GM12801 (cell line): ENCODE data around the gene CBX4.

Source experiments
- TF ChIP-seq, protein P1 (sequence below): IDR thresholded peaks from one replicate; pipeline ENCODE4 v1.5.1; 2011; ENCODE audit warnings: control low read depth; ENCODE audit not compliant: insufficient read length; ENCODE audit errors: extremely low read depth

The CBX4 gene

DNA sequence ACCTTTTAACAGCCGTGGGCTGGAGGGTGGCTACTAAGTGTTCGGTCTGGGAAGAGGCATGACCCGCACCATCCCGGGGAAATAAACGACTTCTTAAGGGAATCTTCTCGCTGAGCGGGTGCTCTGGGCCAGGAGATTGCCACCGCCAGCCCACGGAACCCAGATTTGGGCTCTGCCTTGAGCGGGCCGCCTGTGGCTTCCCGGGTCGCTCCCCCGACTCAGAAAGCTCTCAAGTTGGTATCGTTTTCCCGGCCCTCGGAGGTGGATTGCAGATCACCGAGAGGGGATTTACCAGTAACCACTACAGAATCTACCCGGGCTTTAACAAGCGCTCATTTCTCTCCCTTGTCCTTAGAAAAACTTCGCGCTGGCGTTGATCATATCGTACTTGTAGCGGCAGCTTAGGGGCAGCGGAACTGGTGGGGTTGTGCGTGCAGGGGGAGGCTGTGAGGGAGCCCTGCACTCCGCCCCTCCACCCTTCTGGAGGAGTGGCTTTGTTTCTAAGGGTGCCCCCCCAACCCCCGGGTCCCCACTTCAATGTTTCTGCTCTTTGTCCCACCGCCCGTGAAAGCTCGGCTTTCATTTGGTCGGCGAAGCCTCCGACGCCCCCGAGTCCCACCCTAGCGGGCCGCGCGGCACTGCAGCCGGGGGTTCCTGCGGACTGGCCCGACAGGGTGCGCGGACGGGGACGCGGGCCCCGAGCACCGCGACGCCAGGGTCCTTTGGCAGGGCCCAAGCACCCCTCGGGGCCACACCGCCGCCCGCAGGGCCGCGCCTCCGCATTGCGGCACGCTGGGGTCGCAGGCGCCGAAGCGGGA lies 3.6 kb upstream of the CBX4 start:
- TF ChIP-seq, protein P1, sequence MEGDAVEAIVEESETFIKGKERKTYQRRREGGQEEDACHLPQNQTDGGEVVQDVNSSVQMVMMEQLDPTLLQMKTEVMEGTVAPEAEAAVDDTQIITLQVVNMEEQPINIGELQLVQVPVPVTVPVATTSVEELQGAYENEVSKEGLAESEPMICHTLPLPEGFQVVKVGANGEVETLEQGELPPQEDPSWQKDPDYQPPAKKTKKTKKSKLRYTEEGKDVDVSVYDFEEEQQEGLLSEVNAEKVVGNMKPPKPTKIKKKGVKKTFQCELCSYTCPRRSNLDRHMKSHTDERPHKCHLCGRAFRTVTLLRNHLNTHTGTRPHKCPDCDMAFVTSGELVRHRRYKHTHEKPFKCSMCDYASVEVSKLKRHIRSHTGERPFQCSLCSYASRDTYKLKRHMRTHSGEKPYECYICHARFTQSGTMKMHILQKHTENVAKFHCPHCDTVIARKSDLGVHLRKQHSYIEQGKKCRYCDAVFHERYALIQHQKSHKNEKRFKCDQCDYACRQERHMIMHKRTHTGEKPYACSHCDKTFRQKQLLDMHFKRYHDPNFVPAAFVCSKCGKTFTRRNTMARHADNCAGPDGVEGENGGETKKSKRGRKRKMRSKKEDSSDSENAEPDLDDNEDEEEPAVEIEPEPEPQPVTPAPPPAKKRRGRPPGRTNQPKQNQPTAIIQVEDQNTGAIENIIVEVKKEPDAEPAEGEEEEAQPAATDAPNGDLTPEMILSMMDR, result no peak

DNA sequence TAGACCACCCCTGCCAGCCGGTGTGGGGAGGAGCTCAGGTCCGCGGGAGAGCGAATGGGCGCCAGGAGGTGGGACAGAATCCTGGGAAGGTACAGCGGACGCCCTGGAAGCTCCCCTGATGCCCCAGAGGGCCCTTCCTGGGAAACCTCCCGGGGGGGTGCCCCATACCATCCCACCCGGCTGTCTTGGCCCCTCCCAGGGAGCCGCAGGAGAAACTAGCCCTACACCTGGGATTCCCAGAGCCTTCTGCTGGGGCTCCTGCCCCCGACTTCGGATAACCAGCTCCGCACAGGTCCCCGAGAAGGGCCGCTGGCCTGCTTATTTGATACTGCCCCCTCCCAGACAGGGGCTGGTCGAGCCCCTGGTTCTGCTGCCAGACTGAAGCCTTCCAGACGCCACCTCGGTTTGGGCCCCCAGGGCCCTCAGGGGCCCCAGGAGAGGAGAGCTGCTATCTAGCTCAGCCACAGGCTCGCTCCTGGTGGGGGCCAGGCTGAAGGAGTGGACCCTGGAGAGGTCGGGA lies 3.0 kb upstream of the CBX4 start:
- TF ChIP-seq, protein P1, result no peak

DNA sequence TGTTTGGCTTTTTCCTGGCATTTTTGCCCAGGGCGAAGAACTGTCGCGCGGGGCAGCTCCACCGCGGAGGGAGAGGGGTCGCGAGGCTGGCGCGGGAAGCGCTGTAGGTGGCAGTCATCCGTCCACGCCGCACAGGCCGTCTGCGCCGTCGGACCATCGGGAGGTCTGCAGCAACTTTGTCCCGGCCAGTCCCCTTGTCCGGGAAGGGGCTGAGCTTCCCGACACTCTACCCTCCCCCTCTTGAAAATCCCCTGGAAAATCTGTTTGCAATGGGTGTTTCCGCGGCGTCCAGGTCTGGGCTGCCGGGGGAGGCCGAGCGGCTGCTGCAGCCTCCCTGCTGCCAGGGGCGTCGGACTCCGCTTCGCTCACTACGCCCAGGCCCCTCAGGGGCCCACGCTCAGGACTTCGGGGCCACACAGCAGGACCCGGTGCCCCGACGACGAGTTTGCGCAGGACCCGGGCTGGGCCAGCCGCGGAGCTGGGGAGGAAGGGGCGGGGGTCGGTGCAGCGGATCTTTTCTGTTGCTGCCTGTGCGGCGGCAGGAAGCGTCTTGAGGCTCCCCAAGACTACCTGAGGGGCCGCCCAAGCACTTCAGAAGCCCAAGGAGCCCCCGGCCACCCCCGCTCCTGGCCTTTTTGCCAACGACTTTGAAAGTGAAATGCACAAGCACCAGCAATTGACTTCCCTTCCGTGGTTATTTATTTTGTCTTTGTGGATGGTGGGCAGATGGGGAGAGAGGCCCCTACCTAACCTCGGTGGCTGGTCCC lies 2.3 kb upstream of the CBX4 start:
- TF ChIP-seq, protein P1, result no peak

GRCh38 chr17:79840989-79841286 lies 1.7 kb upstream of the CBX4 start:
- TF ChIP-seq, protein P1, result no peak

DNA sequence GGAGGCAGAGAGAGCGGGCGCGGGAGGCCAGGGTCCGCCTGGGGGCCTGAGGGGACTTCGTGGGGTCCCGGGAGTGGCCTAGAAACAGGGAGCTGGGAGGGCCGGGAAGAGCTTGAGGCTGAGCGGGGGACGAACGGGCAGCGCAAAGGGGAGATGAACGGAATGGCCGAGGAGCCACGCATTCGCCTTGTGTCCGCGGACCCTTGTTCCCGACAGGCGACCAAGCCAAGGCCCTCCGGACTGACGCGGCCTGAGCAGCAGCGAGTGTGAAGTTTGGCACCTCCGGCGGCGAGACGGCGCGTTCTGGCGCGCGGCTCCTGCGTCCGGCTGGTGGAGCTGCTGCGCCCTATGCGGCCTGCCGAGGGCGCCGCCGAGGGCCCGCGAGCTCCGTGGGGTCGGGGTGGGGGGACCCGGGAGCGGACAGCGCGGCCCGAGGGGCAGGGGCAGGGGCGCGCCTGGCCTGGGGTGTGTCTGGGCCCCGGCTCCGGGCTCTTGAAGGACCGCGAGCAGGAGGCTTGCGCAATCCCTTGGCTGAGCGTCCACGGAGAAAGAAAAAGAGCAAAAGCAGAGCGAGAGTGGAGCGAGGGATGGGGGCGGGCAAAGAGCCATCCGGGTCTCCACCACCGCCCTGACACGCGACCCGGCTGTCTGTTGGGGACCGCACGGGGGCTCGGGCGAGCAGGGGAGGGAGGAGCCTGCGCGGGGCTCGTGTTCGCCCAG lies 1.2 kb upstream of the CBX4 start:
- TF ChIP-seq, protein P1, result no peak

- TF ChIP-seq, protein P1, result no peak
Observed at GRCh38 chr17:79838522-79839274, 542 bp downstream of the CBX4 start.
